GM23338 (cell line): ENCODE data around the gene PACS1. TPM values are rescaled to one million over a fixed set of nuclear protein-coding genes. Genes with fewer than 3 reads are reported as not detected.

Experiments
- ATAC-seq: fragments of 200-7000 bp; cut with Tn5 transposase; 3 replicates; pipeline ENCODE4 v1.9.1; 2020
- DNase-seq: peaks from one replicate; pipeline ENCODE4 v3.0.0-alpha.2; 2015; ENCODE audit warnings: low spot score
- H2AFZ ChIP-seq: fragments of 200-600 bp; sonication (generic); 2 replicates; pipeline ENCODE4 v1.8.0; 2016; ENCODE audit warnings: antibody characterized with exemption, mild to moderate bottlenecking, moderate library complexity
- H3F3A ChIP-seq: fragments of 200-600 bp; sonication (generic); replicated peaks from 2 replicates; pipeline ENCODE4 v1.8.0; 2017; ENCODE audit warnings: antibody characterized with exemption, mixed run types, low read depth
- H3K27ac ChIP-seq: fragments of 200-600 bp; sonication (generic); 2 replicates; pipeline ENCODE4 v1.6.1; 2016; ENCODE audit warnings: low read depth
- H3K27me3 ChIP-seq: fragments of 200-600 bp; sonication (generic); 2 replicates; pipeline ENCODE4 v1.8.0; 2016; ENCODE audit warnings: mild to moderate bottlenecking, mixed run types, moderate library complexity; ENCODE audit not compliant: insufficient read depth
- H3K36me3 ChIP-seq: fragments of 200-600 bp; sonication (generic); 2 replicates; pipeline ENCODE4 v1.8.0; 2016; ENCODE audit warnings: mild to moderate bottlenecking; ENCODE audit not compliant: insufficient read depth
- H3K4me1 ChIP-seq: fragments of 200-600 bp; sonication (generic); 2 replicates; pipeline ENCODE4 v1.8.0; 2016; ENCODE audit warnings: mild to moderate bottlenecking, moderate library complexity; ENCODE audit not compliant: insufficient read depth
- H3K4me2 ChIP-seq: fragments of 200-600 bp; sonication (generic); 2 replicates; pipeline ENCODE4 v1.7.1; 2017; ENCODE audit warnings: mixed run types
- H3K4me3 ChIP-seq: fragments of 200-600 bp; sonication (generic); 2 replicates; pipeline ENCODE4 v1.6.1; 2016; ENCODE audit warnings: mixed run types
- H3K79me2 ChIP-seq: fragments of 200-600 bp; sonication (generic); replicated peaks from 2 replicates; pipeline ENCODE4 v1.8.0; 2017; ENCODE audit warnings: mild to moderate bottlenecking; ENCODE audit not compliant: insufficient read depth
- H3K9me2 ChIP-seq: fragments of 200-600 bp; sonication (generic); 2 replicates; pipeline ENCODE4 v1.8.0; 2017; ENCODE audit not compliant: insufficient read depth
- H4K20me1 ChIP-seq: fragments of 200-600 bp; sonication (generic); replicated peaks from 2 replicates; pipeline ENCODE4 v1.8.0; 2017; ENCODE audit warnings: mild to moderate bottlenecking; ENCODE audit not compliant: insufficient read depth
- H3K27ac Mint-ChIP-seq: 2 replicates; pipeline ENCODE4 v1.8.0; 2020; ENCODE audit warnings: inconsistent platforms, mild to moderate bottlenecking, moderate library complexity, mixed read lengths
- H3K27me3 Mint-ChIP-seq: 3 replicates; pipeline ENCODE4 v1.8.0; 2022; ENCODE audit warnings: low read depth, mild to moderate bottlenecking, moderate library complexity, mixed read lengths, inconsistent platforms; ENCODE audit not compliant: insufficient read depth, poor library complexity
- H3K36me3 Mint-ChIP-seq: 3 replicates; pipeline ENCODE4 v1.8.0; 2021; ENCODE audit warnings: low read depth, mild to moderate bottlenecking, inconsistent platforms, moderate library complexity, mixed read lengths
- H3K4me1 Mint-ChIP-seq: 3 replicates; pipeline ENCODE4 v1.8.0; 2020; ENCODE audit warnings: mild to moderate bottlenecking, inconsistent platforms, mixed read lengths
- H3K4me3 Mint-ChIP-seq: 3 replicates; pipeline ENCODE4 v1.8.0; 2021; ENCODE audit warnings: moderate library complexity, mild to moderate bottlenecking, inconsistent platforms, mixed read lengths
- H3K9me3 Mint-ChIP-seq: 3 replicates; pipeline ENCODE4 v1.8.0; 2020; ENCODE audit warnings: moderate library complexity, mild to moderate bottlenecking, inconsistent platforms, mixed read lengths
- ETS1 ChIP-seq: IDR thresholded peaks from 2 replicates; pipeline ENCODE4 v1.6.1; 2016; ENCODE audit warnings: antibody characterized with exemption
- EZH2 ChIP-seq: fragments of 200-600 bp; sonication (generic); IDR thresholded peaks from one replicate; pipeline ENCODE4 v1.8.0; 2017; ENCODE audit warnings: antibody characterized with exemption, mild to moderate bottlenecking, low read depth; ENCODE audit not compliant: unreplicated experiment
- EZH2phosphoT487 ChIP-seq: fragments of 200-600 bp; sonication (generic); IDR thresholded peaks from one replicate; pipeline ENCODE4 v1.8.1; 2018; ENCODE audit warnings: antibody characterized with exemption; ENCODE audit not compliant: unreplicated experiment
- JUNB ChIP-seq: IDR thresholded peaks from one replicate; pipeline ENCODE4 v1.6.1; 2016; ENCODE audit warnings: antibody characterized with exemption; ENCODE audit not compliant: unreplicated experiment
- NANOG ChIP-seq: IDR thresholded peaks from 2 replicates; pipeline ENCODE4 v1.6.1; 2016; ENCODE audit warnings: antibody characterized with exemption, borderline replicate concordance
- POLR2AphosphoS5 ChIP-seq: IDR thresholded peaks from 2 replicates; pipeline ENCODE4 v1.6.1; 2016; ENCODE audit warnings: antibody characterized with exemption, low read depth
- STAT1 ChIP-seq: IDR thresholded peaks from one replicate; pipeline ENCODE4 v1.6.1; 2016; ENCODE audit warnings: antibody characterized with exemption; ENCODE audit not compliant: unreplicated experiment
- ZNF114 ChIP-seq: fragments of 250-450 bp; sonication (Bioruptor Pico); IDR thresholded peaks from 2 replicates; pipeline ENCODE4 v1.5.0; 2020; ENCODE audit warnings: mild to moderate bottlenecking, moderate library complexity
- ZNF331 ChIP-seq: fragments of 250-450 bp; sonication (Bioruptor Pico); IDR thresholded peaks from 2 replicates; pipeline ENCODE4 v1.5.0; 2020; ENCODE audit warnings: low read depth, mild to moderate bottlenecking, moderate library complexity
- polyA plus RNA-seq: library from polyadenylated mRNA; unstranded; fragments of >200 nt; fragmentation: Nextera tagmentation; extraction: Ambion mirVana; gene quantifications from 2 replicates; pipeline ENCODE4 v1.2.1, GENCODE V29; 2016
- total RNA-seq: library from RNA; depleted of rRNA; stranded (reverse); fragments of >200 nt; shearing (Covaris generic); gene quantifications from 2 replicates; pipeline ENCODE4 v1.2.3, GENCODE V29; 2014
- TF ChIP-seq, protein P1 (sequence below): IDR thresholded peaks from one replicate; pipeline ENCODE4 v1.6.1; 2018; ENCODE audit warnings: antibody characterized with exemption; ENCODE audit not compliant: unreplicated experiment
- TF ChIP-seq, protein P2 (sequence below), 2 experiments: fragments of 200-600 bp in 1 of 2; sonication (generic) in 1 of 2; conservative IDR thresholded peaks; 2 replicates each; pipeline versions ENCODE4 v1.5.1 to v1.6.1; 2016 to 2017; ENCODE audit warnings: antibody characterized with exemption in 2 of 2, low read depth in 2 of 2, mild to moderate bottlenecking in 2 of 2, moderate library complexity in 1 of 2

PACS1 gene
- total and polyA plus RNA-seq, 2 experiments from 2014 or later, result 8.0 to 37.5 TPM

DNA sequence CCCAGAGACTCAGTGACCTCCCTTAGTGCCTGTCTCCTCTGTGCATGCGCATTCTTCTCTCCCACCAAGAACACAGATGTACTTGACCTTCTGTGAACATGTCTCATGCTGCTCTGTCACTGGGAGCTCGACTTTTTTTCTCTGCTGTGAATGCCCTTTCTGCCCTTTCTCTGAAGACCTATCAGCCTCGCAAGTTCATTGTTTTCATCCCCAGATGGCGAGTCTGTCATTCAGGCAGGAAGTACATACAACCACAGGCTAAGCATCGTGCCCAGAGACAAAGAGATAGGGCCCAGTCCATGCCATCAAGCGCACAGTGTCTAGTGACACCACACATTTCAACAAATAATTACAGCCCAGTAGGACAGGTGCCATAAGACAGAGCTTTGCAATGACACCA, 148.0 kb downstream of the PACS1 start (continued):
- TF ChIP-seq, protein P1, sequence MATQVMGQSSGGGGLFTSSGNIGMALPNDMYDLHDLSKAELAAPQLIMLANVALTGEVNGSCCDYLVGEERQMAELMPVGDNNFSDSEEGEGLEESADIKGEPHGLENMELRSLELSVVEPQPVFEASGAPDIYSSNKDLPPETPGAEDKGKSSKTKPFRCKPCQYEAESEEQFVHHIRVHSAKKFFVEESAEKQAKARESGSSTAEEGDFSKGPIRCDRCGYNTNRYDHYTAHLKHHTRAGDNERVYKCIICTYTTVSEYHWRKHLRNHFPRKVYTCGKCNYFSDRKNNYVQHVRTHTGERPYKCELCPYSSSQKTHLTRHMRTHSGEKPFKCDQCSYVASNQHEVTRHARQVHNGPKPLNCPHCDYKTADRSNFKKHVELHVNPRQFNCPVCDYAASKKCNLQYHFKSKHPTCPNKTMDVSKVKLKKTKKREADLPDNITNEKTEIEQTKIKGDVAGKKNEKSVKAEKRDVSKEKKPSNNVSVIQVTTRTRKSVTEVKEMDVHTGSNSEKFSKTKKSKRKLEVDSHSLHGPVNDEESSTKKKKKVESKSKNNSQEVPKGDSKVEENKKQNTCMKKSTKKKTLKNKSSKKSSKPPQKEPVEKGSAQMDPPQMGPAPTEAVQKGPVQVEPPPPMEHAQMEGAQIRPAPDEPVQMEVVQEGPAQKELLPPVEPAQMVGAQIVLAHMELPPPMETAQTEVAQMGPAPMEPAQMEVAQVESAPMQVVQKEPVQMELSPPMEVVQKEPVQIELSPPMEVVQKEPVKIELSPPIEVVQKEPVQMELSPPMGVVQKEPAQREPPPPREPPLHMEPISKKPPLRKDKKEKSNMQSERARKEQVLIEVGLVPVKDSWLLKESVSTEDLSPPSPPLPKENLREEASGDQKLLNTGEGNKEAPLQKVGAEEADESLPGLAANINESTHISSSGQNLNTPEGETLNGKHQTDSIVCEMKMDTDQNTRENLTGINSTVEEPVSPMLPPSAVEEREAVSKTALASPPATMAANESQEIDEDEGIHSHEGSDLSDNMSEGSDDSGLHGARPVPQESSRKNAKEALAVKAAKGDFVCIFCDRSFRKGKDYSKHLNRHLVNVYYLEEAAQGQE, result no peak
- TF ChIP-seq ETS1 (no peak), ZNF114 (CRISPR knock-in tag) (no peak)

GRCh38 chr11:66218846-66219620, 149.0 kb downstream of the PACS1 start:
- Mint-ChIP-seq H3K9me3 (no peaks in the 10 kb centered on the region), H3K36me3 (peaks cover 10% of the 10 kb centered on the region; the same call in 2 of the 3 replicates), H3K4me1 (peaks cover 12% of the 10 kb centered on the region; the same call in 2 of the 3 replicates), H3K27ac (no peak overlapping the region), H3K27me3 (peaks cover 11% of the 10 kb centered on the region), H3K4me3 (no peak overlapping the region; the same call in 2 of the 3 replicates)
- ATAC-seq (no peak), DNase-seq (no peak)
- no peak overlapping the region for H3K4me3 ChIP-seq
- H3K4me2 ChIP-seq, result no peak overlapping the region
- H3F3A ChIP-seq, result peaks cover 4% of the 10 kb centered on the region; the same call in 1 of the 2 replicates
- no peak overlapping the region for H3K27ac ChIP-seq
- no peaks in the 10 kb centered on the region for H3K27me3 ChIP-seq
- H4K20me1 ChIP-seq, result 0 out of 2 replicates have a peak, but pooled peaks cover 2% of the 10 kb centered on the region
- H2AFZ ChIP-seq, result no peak overlapping the region
- no peaks in the 10 kb centered on the region for H3K36me3 ChIP-seq
- peaks cover 5% of the 10 kb centered on the region; the same call in 1 of the 2 replicates for H3K4me1 ChIP-seq
- no peaks in the 10 kb centered on the region for H3K9me2 ChIP-seq
- no peaks in the 10 kb centered on the region for H3K79me2 ChIP-seq
- TF ChIP-seq, protein P1, result no peak
- TF ChIP-seq EZH2phosphoT487 (no peak), ZNF331 (CRISPR knock-in tag) (no peak), POLR2AphosphoS5 (no peak), JUNB (no peak), ETS1 (no peak), EZH2 (no peak), STAT1 (no peak), NANOG (no peak)
- TF ChIP-seq, protein P2, sequence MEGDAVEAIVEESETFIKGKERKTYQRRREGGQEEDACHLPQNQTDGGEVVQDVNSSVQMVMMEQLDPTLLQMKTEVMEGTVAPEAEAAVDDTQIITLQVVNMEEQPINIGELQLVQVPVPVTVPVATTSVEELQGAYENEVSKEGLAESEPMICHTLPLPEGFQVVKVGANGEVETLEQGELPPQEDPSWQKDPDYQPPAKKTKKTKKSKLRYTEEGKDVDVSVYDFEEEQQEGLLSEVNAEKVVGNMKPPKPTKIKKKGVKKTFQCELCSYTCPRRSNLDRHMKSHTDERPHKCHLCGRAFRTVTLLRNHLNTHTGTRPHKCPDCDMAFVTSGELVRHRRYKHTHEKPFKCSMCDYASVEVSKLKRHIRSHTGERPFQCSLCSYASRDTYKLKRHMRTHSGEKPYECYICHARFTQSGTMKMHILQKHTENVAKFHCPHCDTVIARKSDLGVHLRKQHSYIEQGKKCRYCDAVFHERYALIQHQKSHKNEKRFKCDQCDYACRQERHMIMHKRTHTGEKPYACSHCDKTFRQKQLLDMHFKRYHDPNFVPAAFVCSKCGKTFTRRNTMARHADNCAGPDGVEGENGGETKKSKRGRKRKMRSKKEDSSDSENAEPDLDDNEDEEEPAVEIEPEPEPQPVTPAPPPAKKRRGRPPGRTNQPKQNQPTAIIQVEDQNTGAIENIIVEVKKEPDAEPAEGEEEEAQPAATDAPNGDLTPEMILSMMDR (conservative IDR thresholded peaks at IDR 0.05; ENCODE audit: low read depth in 2 of 2), result no peak
